Measurements from ENCODE around the gene ARF3.

- no peak for TF ChIP-seq EZH2 (IDR thresholded peaks at IDR 0.05; ENCODE audit: low read length)
- TF ChIP-seq CTCF (optimal IDR thresholded peaks at IDR 0.05 in 1 of 3, IDR thresholded peaks at IDR 0.05 in 1 of 3, conservative IDR thresholded peaks at IDR 0.05 in 1 of 3; ENCODE audit: extremely low read depth in 1 of 3, insufficient read depth in 2 of 3, low read length in 3 of 3), result no peak
Observed at GRCh38 chr12:48960834-48961233, 3.5 kb upstream of the ARF3 start.
